RWPE2 (cell line): ENCODE data around the gene SPEN.

Experiments
- ATAC-seq: fragments of 200-7000 bp; cut with Tn5 transposase; 3 replicates; pipeline ENCODE4 v1.9.1; 2021; ENCODE audit warnings: low read depth
- DNase-seq: peaks from one replicate; pipeline ENCODE4 v3.0.0-alpha.2; 2020; ENCODE audit warnings: low spot score
- H3K27ac ChIP-seq: fragments of 450-650 bp; 2 replicates; pipeline ENCODE4 v1.5.1; 2017; ENCODE audit warnings: mild to moderate bottlenecking; ENCODE audit not compliant: poor library complexity, severe bottlenecking
- H3K27me3 ChIP-seq: fragments of 250-450 bp; sonication (Bioruptor Pico); 2 replicates; pipeline ENCODE4 v1.5.1; 2021; ENCODE audit warnings: mild to moderate bottlenecking, moderate library complexity; ENCODE audit not compliant: insufficient read depth, poor library complexity, severe bottlenecking
- H3K36me3 ChIP-seq: fragments of 250-450 bp; sonication (Bioruptor Pico); 2 replicates; pipeline ENCODE4 v1.5.1; 2020; ENCODE audit warnings: low read depth, mild to moderate bottlenecking, moderate library complexity
- H3K4me1 ChIP-seq: fragments of 250-450 bp; sonication (Bioruptor Pico); 2 replicates; pipeline ENCODE4 v1.5.1; 2021; ENCODE audit warnings: mild to moderate bottlenecking, moderate library complexity; ENCODE audit not compliant: insufficient read depth, poor library complexity, severe bottlenecking
- H3K4me3 ChIP-seq: fragments of 250-450 bp; sonication (Bioruptor Pico); 2 replicates; pipeline ENCODE4 v1.5.1; 2021; ENCODE audit warnings: mild to moderate bottlenecking, moderate library complexity; ENCODE audit not compliant: severe bottlenecking
- H3K9me3 ChIP-seq: fragments of 250-450 bp; sonication (Bioruptor Pico); 2 replicates; pipeline ENCODE4 v1.5.1; 2021; ENCODE audit warnings: mild to moderate bottlenecking, moderate library complexity; ENCODE audit not compliant: severe bottlenecking
- TF ChIP-seq, protein P1 (sequence below): fragments of 450-650 bp; IDR thresholded peaks from one replicate; pipeline ENCODE4 v1.5.1; 2017; ENCODE audit warnings: mild to moderate bottlenecking, moderate library complexity; ENCODE audit not compliant: poor library complexity, severe bottlenecking

The SPEN gene

DNA sequence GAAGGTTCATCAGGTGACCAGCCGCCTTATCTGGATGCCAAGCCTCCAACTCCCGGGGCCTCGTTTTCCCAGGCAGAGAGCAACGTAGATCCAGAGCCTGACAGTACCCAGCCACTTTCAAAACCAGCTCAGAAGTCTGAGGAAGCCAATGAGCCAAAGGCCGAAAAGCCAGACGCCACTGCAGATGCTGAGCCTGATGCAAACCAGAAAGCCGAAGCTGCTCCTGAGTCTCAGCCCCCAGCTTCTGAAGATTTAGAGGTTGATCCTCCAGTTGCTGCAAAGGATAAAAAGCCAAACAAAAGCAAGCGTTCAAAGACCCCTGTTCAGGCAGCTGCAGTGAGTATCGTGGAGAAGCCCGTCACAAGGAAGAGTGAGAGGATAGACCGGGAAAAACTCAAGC is 83.9 kb downstream of the SPEN start:
- Histone ChIP-seq H3K27me3 (no peaks in the 10 kb centered on the region), H3K27ac (no peak overlapping the region), H3K4me3 (no peak overlapping the region), H3K36me3 (peaks cover 95% of the 10 kb centered on the region), H3K9me3 (no peaks in the 10 kb centered on the region), H3K4me1 (no peaks in the 10 kb centered on the region)
- no peak for ATAC-seq
- TF ChIP-seq, protein P1, sequence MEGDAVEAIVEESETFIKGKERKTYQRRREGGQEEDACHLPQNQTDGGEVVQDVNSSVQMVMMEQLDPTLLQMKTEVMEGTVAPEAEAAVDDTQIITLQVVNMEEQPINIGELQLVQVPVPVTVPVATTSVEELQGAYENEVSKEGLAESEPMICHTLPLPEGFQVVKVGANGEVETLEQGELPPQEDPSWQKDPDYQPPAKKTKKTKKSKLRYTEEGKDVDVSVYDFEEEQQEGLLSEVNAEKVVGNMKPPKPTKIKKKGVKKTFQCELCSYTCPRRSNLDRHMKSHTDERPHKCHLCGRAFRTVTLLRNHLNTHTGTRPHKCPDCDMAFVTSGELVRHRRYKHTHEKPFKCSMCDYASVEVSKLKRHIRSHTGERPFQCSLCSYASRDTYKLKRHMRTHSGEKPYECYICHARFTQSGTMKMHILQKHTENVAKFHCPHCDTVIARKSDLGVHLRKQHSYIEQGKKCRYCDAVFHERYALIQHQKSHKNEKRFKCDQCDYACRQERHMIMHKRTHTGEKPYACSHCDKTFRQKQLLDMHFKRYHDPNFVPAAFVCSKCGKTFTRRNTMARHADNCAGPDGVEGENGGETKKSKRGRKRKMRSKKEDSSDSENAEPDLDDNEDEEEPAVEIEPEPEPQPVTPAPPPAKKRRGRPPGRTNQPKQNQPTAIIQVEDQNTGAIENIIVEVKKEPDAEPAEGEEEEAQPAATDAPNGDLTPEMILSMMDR = no peak
- DNase-seq = no peak

- TF ChIP-seq, protein P1 = no peak
- ATAC-seq (no peak), DNase-seq (no peak)
- no peaks in the 10 kb centered on the region for H3K9me3 ChIP-seq
- H3K27me3 ChIP-seq = no peaks in the 10 kb centered on the region
- H3K27ac ChIP-seq = no peak overlapping the region
- H3K36me3 ChIP-seq = peaks cover 95% of the 10 kb centered on the region
- H3K4me3 ChIP-seq = no peak overlapping the region
- H3K4me1 ChIP-seq = no peaks in the 10 kb centered on the region
Measured at GRCh38 chr1:15931884-15932283, 84.4 kb downstream of the SPEN start.

DNA sequence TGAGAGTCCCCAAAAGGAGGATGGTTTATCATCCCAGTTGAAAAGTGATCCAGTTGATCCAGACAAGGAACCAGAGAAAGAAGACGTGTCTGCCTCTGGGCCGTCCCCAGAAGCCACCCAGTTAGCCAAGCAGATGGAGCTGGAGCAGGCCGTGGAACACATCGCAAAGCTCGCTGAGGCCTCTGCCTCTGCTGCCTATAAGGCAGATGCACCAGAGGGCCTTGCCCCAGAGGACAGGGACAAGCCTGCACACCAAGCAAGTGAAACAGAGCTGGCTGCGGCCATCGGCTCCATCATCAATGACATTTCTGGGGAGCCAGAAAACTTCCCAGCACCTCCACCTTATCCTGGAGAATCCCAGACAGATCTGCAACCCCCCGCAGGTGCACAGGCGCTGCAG is 85.1 kb downstream of the SPEN start:
- Histone ChIP-seq H3K27me3 (no peaks in the 10 kb centered on the region), H3K36me3 (peaks cover 95% of the 10 kb centered on the region), H3K9me3 (no peaks in the 10 kb centered on the region), H3K4me3 (no peak overlapping the region), H3K4me1 (no peaks in the 10 kb centered on the region), H3K27ac (no peak overlapping the region)
- no peak for DNase-seq
- TF ChIP-seq, protein P1 = no peak
- no peak for ATAC-seq

DNA sequence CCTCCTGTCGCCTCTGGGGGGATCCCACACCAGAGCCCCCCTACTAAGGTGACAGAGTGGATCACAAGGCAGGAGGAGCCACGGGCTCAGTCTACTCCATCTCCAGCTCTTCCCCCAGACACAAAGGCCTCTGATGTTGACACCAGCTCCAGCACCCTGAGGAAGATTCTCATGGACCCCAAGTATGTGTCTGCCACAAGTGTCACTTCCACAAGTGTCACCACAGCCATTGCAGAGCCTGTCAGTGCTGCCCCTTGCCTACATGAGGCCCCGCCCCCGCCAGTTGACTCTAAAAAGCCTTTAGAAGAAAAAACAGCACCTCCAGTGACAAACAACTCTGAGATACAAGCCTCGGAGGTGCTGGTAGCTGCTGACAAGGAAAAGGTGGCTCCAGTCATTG is 86.2 kb downstream of the SPEN start:
- ATAC-seq = no peak
- no peak overlapping the region for H3K27ac ChIP-seq
- peaks cover 95% of the 10 kb centered on the region for H3K36me3 ChIP-seq
- DNase-seq = no peak
- TF ChIP-seq, protein P1 = no peak
- H3K4me3 ChIP-seq = no peak overlapping the region
- H3K27me3 ChIP-seq = no peaks in the 10 kb centered on the region
- H3K4me1 ChIP-seq = no peaks in the 10 kb centered on the region
- no peaks in the 10 kb centered on the region for H3K9me3 ChIP-seq

DNA sequence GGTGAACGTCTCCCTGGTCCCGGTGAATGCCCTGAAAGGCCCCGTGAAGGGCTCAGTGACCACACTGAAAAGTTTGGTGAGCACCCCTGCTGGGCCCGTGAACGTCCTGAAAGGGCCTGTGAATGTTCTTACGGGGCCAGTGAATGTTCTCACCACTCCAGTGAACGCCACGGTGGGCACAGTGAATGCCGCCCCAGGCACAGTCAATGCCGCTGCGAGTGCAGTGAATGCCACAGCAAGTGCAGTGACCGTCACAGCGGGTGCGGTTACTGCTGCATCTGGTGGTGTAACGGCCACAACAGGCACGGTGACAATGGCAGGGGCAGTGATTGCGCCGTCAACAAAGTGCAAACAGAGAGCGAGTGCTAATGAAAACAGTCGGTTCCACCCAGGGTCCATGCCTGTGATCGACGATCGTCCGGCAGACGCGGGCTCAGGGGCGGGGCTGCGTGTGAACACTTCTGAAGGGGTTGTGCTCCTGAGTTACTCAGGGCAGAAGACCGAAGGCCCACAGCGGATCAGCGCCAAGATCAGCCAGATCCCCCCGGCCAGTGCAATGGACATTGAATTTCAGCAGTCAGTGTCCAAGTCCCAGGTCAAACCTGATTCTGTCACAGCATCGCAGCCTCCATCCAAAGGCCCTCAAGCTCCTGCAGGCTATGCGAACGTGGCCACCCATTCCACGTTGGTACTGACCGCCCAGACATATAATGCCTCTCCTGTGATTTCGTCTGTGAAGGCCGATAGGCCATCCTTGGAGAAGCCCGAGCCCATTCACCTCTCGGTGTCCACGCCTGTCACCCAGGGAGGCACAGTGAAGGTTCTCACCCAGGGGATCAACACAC is 86.9 kb downstream of the SPEN start:
- H3K27me3 ChIP-seq = no peaks in the 10 kb centered on the region
- H3K27ac ChIP-seq = no peak overlapping the region
- H3K4me3 ChIP-seq = no peak overlapping the region
- DNase-seq = no peak
- H3K36me3 ChIP-seq = peaks cover 95% of the 10 kb centered on the region
- H3K4me1 ChIP-seq = no peaks in the 10 kb centered on the region
- no peaks in the 10 kb centered on the region for H3K9me3 ChIP-seq
- TF ChIP-seq, protein P1 = no peak
- ATAC-seq = no peak
